IMR-90 (cell line): ENCODE results near the gene CYP51A1. TPM values are rescaled to one million over a fixed set of nuclear protein-coding genes. Genes with fewer than 3 reads are reported as not detected.

Experiments used
- ATAC-seq: fragments of 200-7000 bp; cut with Tn5 transposase; 2 replicates; pipeline ENCODE4 v1.9.1; 2020; ENCODE audit warnings: low read depth, mild to moderate bottlenecking, moderate library complexity
- BruUV-seq: library from RNA; stranded (reverse); fragments of 400-500 nt; replicated peaks from 2 replicates; lab custom pipeline; 2021; lab: Mats Ljungman, UMichigan
- CTCF ChIA-PET: fragments of 300-600 bp; formaldehyde crosslinking; extraction: SDS; loops from one replicate; lab custom pipeline; 2021; ENCODE audit warnings: antibody characterized with exemption; lab: Yijun Ruan, JAX
- POLR2A ChIA-PET: fragments of 300-600 bp; sonication (Branson Sonifier 250); formaldehyde crosslinking; loops from one replicate; lab custom pipeline; 2022; ENCODE audit warnings: antibody characterized with exemption; ENCODE audit not compliant: unreplicated experiment; lab: Charles Lee
- DNase-seq: peaks from one replicate; pipeline ENCODE4 v3.0.0; 2013
- H2AFZ ChIP-seq: replicated peaks from 2 replicates; pipeline ENCODE3; 2013; ENCODE audit warnings: low read length, mild to moderate bottlenecking; ENCODE audit not compliant: poor library complexity
- H2AK5ac ChIP-seq: 2 replicates; pipeline ENCODE4 v1.6.1; 2013; ENCODE audit warnings: low read depth, low read length, inconsistent platforms
- H2AK9ac ChIP-seq: replicated peaks from 2 replicates; pipeline ENCODE3; 2013; ENCODE audit warnings: mild to moderate bottlenecking, low read depth, low read length, moderate library complexity; ENCODE audit not compliant: poor library complexity
- H2BK120ac ChIP-seq: 2 replicates; pipeline ENCODE4 v1.6.1; 2013; ENCODE audit warnings: low read depth, low read length, inconsistent platforms
- H2BK15ac ChIP-seq: 3 replicates; pipeline ENCODE4 v1.6.1; 2013; ENCODE audit warnings: low read depth, low read length, inconsistent platforms
- H2BK20ac ChIP-seq: 2 replicates; pipeline ENCODE4 v1.6.1; 2013; ENCODE audit warnings: low read depth, mild to moderate bottlenecking, inconsistent platforms, low read length, moderate library complexity
- H2BK5ac ChIP-seq: 2 replicates; pipeline ENCODE4 v1.6.1; 2013; ENCODE audit warnings: mild to moderate bottlenecking, low read depth, low read length, inconsistent platforms; ENCODE audit not compliant: poor library complexity, severe bottlenecking
- H3K14ac ChIP-seq: replicated peaks from 2 replicates; pipeline ENCODE4 v1.6.1; 2013; ENCODE audit warnings: low read depth, low read length, inconsistent platforms
- H3K18ac ChIP-seq: 2 replicates; pipeline ENCODE4 v1.6.1; 2013; ENCODE audit warnings: low read depth, low read length, control low read depth
- H3K23ac ChIP-seq: 2 replicates; pipeline ENCODE4 v1.6.1; 2013; ENCODE audit warnings: low read depth, low read length, inconsistent platforms
- H3K27ac ChIP-seq: 2 replicates; pipeline ENCODE4 v1.5.1; 2013; ENCODE audit warnings: mild to moderate bottlenecking, control low read depth, low read length; ENCODE audit not compliant: insufficient read depth
- H3K27me3 ChIP-seq: 2 replicates; pipeline ENCODE4 v1.6.1; 2013; ENCODE audit warnings: low read length; ENCODE audit not compliant: control insufficient read depth, insufficient read depth
- H3K36me3 ChIP-seq: 2 replicates; pipeline ENCODE4 v1.6.1; 2013; ENCODE audit warnings: low read length, mixed read lengths; ENCODE audit not compliant: control insufficient read depth, insufficient read depth
- H3K4ac ChIP-seq: 2 replicates; pipeline ENCODE4 v1.6.1; 2013; ENCODE audit warnings: low read depth, low read length, inconsistent platforms
- H3K4me1 ChIP-seq: 2 replicates; pipeline ENCODE4 v1.6.1; 2013; ENCODE audit warnings: low read length, mixed read lengths; ENCODE audit not compliant: control insufficient read depth, insufficient read depth
- H3K4me2 ChIP-seq: 2 replicates; pipeline ENCODE4 v1.6.1; 2013; ENCODE audit warnings: low read depth, mild to moderate bottlenecking, control low read depth, low read length, moderate library complexity
- H3K4me3 ChIP-seq: 2 replicates; pipeline ENCODE4 v1.5.1; 2013; ENCODE audit warnings: low read depth, mild to moderate bottlenecking, control low read depth, low read length, moderate library complexity; ENCODE audit not compliant: insufficient read depth
- H3K56ac ChIP-seq: 2 replicates; pipeline ENCODE4 v1.6.1; 2013; ENCODE audit warnings: low read length, inconsistent platforms; ENCODE audit not compliant: insufficient read depth; ENCODE audit errors: extremely low read depth
- H3K79me1 ChIP-seq, 2 experiments: 2 replicates each; pipeline ENCODE4 v1.6.1; 2013; ENCODE audit warnings: low read length in 2 of 2, inconsistent platforms in 1 of 2, low read depth in 1 of 2
- H3K9ac ChIP-seq: 2 replicates; pipeline ENCODE4 v1.6.1; 2013; ENCODE audit warnings: low read depth, low read length, control low read depth
- H3K9me1 ChIP-seq: 2 replicates; pipeline ENCODE4 v1.6.1; 2013; ENCODE audit warnings: low read length, inconsistent platforms; ENCODE audit not compliant: insufficient read depth
- H3K9me3 ChIP-seq: 2 replicates; pipeline ENCODE4 v1.6.1; 2013; ENCODE audit warnings: low read length; ENCODE audit not compliant: control insufficient read depth, insufficient read depth
- H4K20me1 ChIP-seq: 2 replicates; pipeline ENCODE4 v1.6.1; 2013; ENCODE audit warnings: low read length, inconsistent platforms; ENCODE audit not compliant: insufficient read depth
- H4K5ac ChIP-seq: 2 replicates; pipeline ENCODE4 v1.6.1; 2013; ENCODE audit warnings: mild to moderate bottlenecking, low read depth, low read length, control low read depth
- H4K8ac ChIP-seq, 2 experiments: 2 replicates each; pipeline ENCODE4 v1.6.1; 2013; ENCODE audit warnings: low read depth in 2 of 2, low read length in 2 of 2, control low read depth in 1 of 2, inconsistent platforms in 1 of 2
- H4K91ac ChIP-seq: 2 replicates; pipeline ENCODE4 v1.6.1; 2013; ENCODE audit warnings: low read depth, low read length, inconsistent platforms; ENCODE audit not compliant: insufficient read depth
- BHLHE40 ChIP-seq: fragments of 150-350 bp; IDR thresholded peaks from 2 replicates; pipeline ENCODE4 v1.6.1; 2016; ENCODE audit warnings: mild to moderate bottlenecking, low read depth, low read length
- CEBPB ChIP-seq: IDR thresholded peaks from 2 replicates; pipeline ENCODE4 v1.6.1; 2012; ENCODE audit warnings: low read depth, low read length, improper control_type of control experiment
- CHD1 ChIP-seq: IDR thresholded peaks from 2 replicates; pipeline ENCODE4 v1.6.1; 2012; ENCODE audit warnings: low read depth, low read length, improper control_type of control experiment
- ELK1 ChIP-seq: fragments of 150-350 bp; IDR thresholded peaks from 2 replicates; pipeline ENCODE4 v1.6.1; 2016; ENCODE audit warnings: low read depth, mild to moderate bottlenecking, low read length, moderate library complexity, borderline replicate concordance
- FOS ChIP-seq: fragments of 150-350 bp; IDR thresholded peaks from 2 replicates; pipeline ENCODE4 v1.6.1; 2016; ENCODE audit warnings: low read depth, low read length
- MAFK ChIP-seq: IDR thresholded peaks from 2 replicates; pipeline ENCODE4 v1.6.1; 2012; ENCODE audit warnings: low read depth, low read length, improper control_type of control experiment
- MAZ ChIP-seq: IDR thresholded peaks from 2 replicates; pipeline ENCODE4 v1.6.1; 2012; ENCODE audit warnings: low read depth, mild to moderate bottlenecking, low read length, improper control_type of control experiment, moderate library complexity, borderline replicate concordance
- MXI1 ChIP-seq: IDR thresholded peaks from 2 replicates; pipeline ENCODE4 v1.6.1; 2012; ENCODE audit warnings: low read depth, mild to moderate bottlenecking, low read length, moderate library complexity, borderline replicate concordance
- NFE2L2 ChIP-seq: fragments of 150-350 bp; IDR thresholded peaks from 2 replicates; pipeline ENCODE4 v1.6.1; 2016; ENCODE audit warnings: low read depth, mild to moderate bottlenecking, low read length
- POLR2A ChIP-seq: IDR thresholded peaks from 2 replicates; pipeline ENCODE4 v1.6.1; 2012; ENCODE audit warnings: mild to moderate bottlenecking, low read depth, low read length
- RAD21 ChIP-seq: IDR thresholded peaks from 2 replicates; pipeline ENCODE4 v1.6.1; 2012; ENCODE audit warnings: low read length, improper control_type of control experiment
- RCOR1 ChIP-seq: IDR thresholded peaks from 2 replicates; pipeline ENCODE4 v1.6.1; 2012; ENCODE audit warnings: mild to moderate bottlenecking, low read length, improper control_type of control experiment; ENCODE audit not compliant: insufficient replicate concordance
- RFX5 ChIP-seq: IDR thresholded peaks from 2 replicates; pipeline ENCODE4 v1.8.0; 2012; ENCODE audit warnings: low read depth, mild to moderate bottlenecking, low read length, moderate library complexity
- SMC3 ChIP-seq: fragments of 150-350 bp; IDR thresholded peaks from 2 replicates; pipeline ENCODE4 v1.6.1; 2016; ENCODE audit warnings: low read depth, mild to moderate bottlenecking, antibody characterized with exemption, low read length, moderate library complexity
- WGBS, 2 experiments: methylation state at CpG; one replicate each; pipeline versions ENCODE4 v1.1.5 to v1.1.7; 2013; ENCODE audit warnings: missing lambda C conversion rate in 2 of 2; ENCODE audit not compliant: insufficient read length in 1 of 2; ENCODE audit errors: extremely low coverage in 2 of 2; 5-methylcytosine and 5-hydroxymethylcytosine counted together
- dilution Hi-C: fragments of 300-500 bp; cut with HindIII; formaldehyde crosslinking; loops from one replicate; pipeline ENCODE4 v1.14.3; 2018; ENCODE audit warnings: low sequenced_read_pairs; ENCODE audit not compliant: unreplicated experiment
- in situ Hi-C: fragments of 300-500 bp; cut with MboI; formaldehyde crosslinking; loops from 3 replicates; pipeline ENCODE4 v1.14.3; 2019; ENCODE audit warnings: low sequenced_read_pairs, inconsistent platforms, mixed read lengths
- intact Hi-C: fragments of 100-400 bp; cut with micrococcal nuclease; formaldehyde crosslinking; loops from 2 replicates; pipeline ENCODE4 v1.10.0; 2022
- polyA plus RNA-seq, 3 experiments: library from polyadenylated mRNA; depleted of rRNA; stranded (reverse); fragments of >200 nt; gene quantifications; 2 replicates each; pipeline ENCODE4 v1.2.3, GENCODE V29; 2012; ENCODE audit warnings: low replicate concordance in 1 of 3
- total RNA-seq: library from RNA; depleted of rRNA; stranded (reverse); fragments of >200 nt; gene quantifications from 2 replicates; pipeline ENCODE4 v1.2.3, GENCODE V29; 2012
- TF ChIP-seq, protein P1 (sequence below): fragments of 150-350 bp; IDR thresholded peaks from 2 replicates; pipeline ENCODE4 v1.6.1; 2017; ENCODE audit warnings: mild to moderate bottlenecking, antibody characterized with exemption, low read length, low read depth
- TF ChIP-seq, protein P2 (sequence below): conservative IDR thresholded peaks from 2 replicates; pipeline ENCODE4 v1.5.1; 2012; ENCODE audit warnings: mild to moderate bottlenecking, low read depth, low read length, improper control_type of control experiment

The CYP51A1 gene
- total and polyA plus RNA-seq, 2 of the 4 experiments (the other 2 are of a cell fraction): 12.1 to 76.4 TPM

GRCh38 chr7:92161271-92161670, 27.0 kb upstream of the CYP51A1 start:
- H3K14ac ChIP-seq: no peak overlapping the region; the same call in 1 of the 2 replicates
- no peak overlapping the region for H3K9ac ChIP-seq
- no peak overlapping the region for H4K8ac ChIP-seq
- H3K23ac ChIP-seq: no peak overlapping the region
- intact Hi-C loops: no loop called here
- no peak overlapping the region for H3K56ac ChIP-seq
- no peak overlapping the region for H2AK5ac ChIP-seq
- peaks cover 6% of the 10 kb centered on the region; the same call in 1 of the 2 replicates for H3K4me1 ChIP-seq
- no peak overlapping the region for H3K4ac ChIP-seq
- dilution Hi-C loops: no loop called here
- no peaks in the 10 kb centered on the region for H3K9me1 ChIP-seq
- in situ Hi-C loops: no loop called here
- H2BK20ac ChIP-seq: peak overlapping the region; percentile 53
- H4K91ac ChIP-seq: no peak overlapping the region; the same call in 1 of the 2 replicates
- H2BK15ac ChIP-seq: peak overlapping the region; percentile 10; the same call in 1 of the 3 replicates
- H3K4me2 ChIP-seq: no peak overlapping the region
- ATAC-seq: no peak
- H3K36me3 ChIP-seq: no peaks in the 10 kb centered on the region
- no peak overlapping the region for H3K18ac ChIP-seq
- no peaks in the 10 kb centered on the region for H3K9me3 ChIP-seq
- ChIA-PET POLR2A (no interaction called here), CTCF (no interaction called here)
- H2AK9ac ChIP-seq: no peak overlapping the region
- WGBS, 2 experiments: no CpG with 5 or more reads among the region's 1 CpG
- no peak overlapping the region for H4K5ac ChIP-seq
- H3K4me3 ChIP-seq: no peak overlapping the region
- H2AFZ ChIP-seq: no peak overlapping the region
- no peak for DNase-seq
- H2BK5ac ChIP-seq: no peak overlapping the region
- no TSS peak for BruUV-seq
- 0 out of 2 replicates have a peak overlapping the region, but pooled peaks have one; percentile 48 for H2BK120ac ChIP-seq
- no peaks in the 10 kb centered on the region for H3K79me1 ChIP-seq
- no peaks in the 10 kb centered on the region for H4K20me1 ChIP-seq
- H3K27me3 ChIP-seq: no peaks in the 10 kb centered on the region
- TF ChIP-seq MAFK (no peak), NFE2L2 (no peak), SMC3 (no peak), RAD21 (no peak), RFX5 (no peak), ELK1 (no peak), RCOR1 (no peak), FOS (no peak), BHLHE40 (no peak), POLR2A (no peak), MXI1 (no peak), MAZ (no peak), CEBPB (no peak), CHD1 (no peak)
- TF ChIP-seq, protein P1, sequence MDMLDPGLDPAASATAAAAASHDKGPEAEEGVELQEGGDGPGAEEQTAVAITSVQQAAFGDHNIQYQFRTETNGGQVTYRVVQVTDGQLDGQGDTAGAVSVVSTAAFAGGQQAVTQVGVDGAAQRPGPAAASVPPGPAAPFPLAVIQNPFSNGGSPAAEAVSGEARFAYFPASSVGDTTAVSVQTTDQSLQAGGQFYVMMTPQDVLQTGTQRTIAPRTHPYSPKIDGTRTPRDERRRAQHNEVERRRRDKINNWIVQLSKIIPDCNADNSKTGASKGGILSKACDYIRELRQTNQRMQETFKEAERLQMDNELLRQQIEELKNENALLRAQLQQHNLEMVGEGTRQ: no peak
- TF ChIP-seq, protein P2, sequence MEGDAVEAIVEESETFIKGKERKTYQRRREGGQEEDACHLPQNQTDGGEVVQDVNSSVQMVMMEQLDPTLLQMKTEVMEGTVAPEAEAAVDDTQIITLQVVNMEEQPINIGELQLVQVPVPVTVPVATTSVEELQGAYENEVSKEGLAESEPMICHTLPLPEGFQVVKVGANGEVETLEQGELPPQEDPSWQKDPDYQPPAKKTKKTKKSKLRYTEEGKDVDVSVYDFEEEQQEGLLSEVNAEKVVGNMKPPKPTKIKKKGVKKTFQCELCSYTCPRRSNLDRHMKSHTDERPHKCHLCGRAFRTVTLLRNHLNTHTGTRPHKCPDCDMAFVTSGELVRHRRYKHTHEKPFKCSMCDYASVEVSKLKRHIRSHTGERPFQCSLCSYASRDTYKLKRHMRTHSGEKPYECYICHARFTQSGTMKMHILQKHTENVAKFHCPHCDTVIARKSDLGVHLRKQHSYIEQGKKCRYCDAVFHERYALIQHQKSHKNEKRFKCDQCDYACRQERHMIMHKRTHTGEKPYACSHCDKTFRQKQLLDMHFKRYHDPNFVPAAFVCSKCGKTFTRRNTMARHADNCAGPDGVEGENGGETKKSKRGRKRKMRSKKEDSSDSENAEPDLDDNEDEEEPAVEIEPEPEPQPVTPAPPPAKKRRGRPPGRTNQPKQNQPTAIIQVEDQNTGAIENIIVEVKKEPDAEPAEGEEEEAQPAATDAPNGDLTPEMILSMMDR: no peak
- no peak overlapping the region for H3K27ac ChIP-seq
